Left forelimb (tissue), 1 donor: ENCODE measurements around the gene DNAJC16.
"Not testable (repeated sequence)": the region's sequence is repeated elsewhere in the genome, so short reads cannot be mapped to it uniquely, and the experiment has no call there.

Experiments
- DNase-seq: peaks from one replicate; pipeline ENCODE4 v3.0.0-alpha.2; 2018; ENCODE audit warnings: low spot score

The DNAJC16 gene

GRCh38 chr1:15526490-15527339 is at the start of gene DNAJC16:
Gene DNAJC16, plus strand, starts transcription at chr1:15526848. Its CDS starts 2,258 bp downstream, at chr1:15529106.
- peak; percentile 98 for DNase-seq

GRCh38 chr1:15476927-15477326 is 49.7 kb upstream of the DNAJC16 start:
- DNase-seq: no peak

GRCh38 chr1:15477646-15478212 is 48.9 kb upstream of the DNAJC16 start:
- DNase-seq: no peak

DNA sequence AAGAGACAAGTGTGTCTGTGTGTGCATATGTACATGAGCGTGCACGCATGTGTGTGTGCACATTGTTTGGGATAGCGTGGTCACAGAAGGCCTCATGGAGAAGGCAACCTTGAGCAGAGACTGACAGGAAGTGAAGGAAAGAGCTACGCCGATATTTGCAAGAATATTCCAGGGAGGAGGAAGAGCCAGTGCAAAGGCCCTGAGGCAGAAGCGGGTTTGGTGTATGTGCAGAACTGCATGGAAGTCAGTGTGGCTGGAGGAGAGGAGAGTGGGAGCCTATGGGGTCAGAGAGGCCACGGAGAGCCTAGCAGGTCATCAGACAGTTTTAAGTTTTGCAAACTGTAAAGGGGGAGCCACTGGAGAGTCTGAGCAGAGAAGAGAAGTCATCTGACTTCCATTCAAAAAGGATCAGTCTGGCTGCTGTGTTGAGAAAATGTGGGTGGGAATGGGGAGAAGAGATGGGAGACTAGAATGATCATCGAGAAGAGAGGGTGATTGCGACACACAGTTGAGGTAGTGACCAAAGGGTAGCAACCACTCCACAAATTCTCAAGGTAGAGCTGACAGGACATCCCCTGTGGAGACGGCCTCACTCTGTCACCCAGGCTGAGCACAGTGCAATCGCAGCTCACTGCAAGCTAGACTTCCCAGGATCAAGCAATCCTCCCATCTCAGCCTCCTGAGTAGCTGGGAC is 46.8 kb upstream of the DNAJC16 start:
- DNase-seq: no peak

DNA sequence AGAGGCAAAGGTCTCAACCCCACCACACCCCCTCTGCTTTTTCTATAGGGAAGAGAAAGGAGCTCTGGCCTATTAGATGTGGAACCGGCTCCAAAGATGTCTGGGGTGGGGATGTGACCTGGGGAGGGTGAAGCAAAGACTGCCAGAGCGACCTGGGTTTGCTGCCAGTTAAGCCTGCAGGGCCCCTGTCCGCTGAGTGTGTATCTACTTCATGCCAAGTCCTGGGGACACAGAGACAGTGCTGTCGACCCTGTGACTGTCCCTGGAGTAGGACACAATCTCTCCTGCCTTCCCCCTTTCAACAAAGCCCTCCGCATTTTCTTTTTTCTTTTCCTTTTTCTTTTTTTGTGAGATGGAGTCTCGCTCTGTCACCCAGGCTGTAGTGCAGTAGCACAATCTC is 44.2 kb upstream of the DNAJC16 start:
- DNase-seq: not testable (repeated sequence)

DNA sequence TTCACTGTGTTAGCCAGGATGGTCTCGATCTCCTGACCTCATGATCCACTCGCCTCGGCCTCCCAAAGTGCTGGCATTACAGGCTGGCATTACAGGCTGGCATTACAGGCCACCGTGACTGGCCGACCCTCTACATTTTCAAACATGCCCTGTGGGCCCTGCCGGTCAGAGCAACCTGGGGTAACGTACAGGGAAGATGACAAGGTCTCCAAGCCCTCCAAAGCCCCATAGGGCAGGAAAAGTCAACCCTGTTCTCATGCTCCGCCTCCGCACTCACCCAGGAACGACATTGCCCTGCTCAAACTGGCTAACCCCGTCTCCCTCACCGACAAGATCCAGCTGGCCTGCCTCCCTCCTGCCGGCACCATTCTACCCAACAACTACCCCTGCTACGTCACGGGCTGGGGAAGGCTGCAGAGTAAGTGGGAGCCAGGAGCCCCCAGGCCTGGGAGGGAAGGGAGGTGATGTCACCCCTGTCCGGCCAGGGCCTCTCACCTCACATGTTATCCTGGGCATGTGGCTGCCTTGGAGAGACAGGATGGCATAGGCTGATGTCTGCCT is 43.6 kb upstream of the DNAJC16 start:
- DNase-seq: not testable (repeated sequence)

GRCh38 chr1:15483971-15484370 is 42.7 kb upstream of the DNAJC16 start:
- DNase-seq: no peak

DNA sequence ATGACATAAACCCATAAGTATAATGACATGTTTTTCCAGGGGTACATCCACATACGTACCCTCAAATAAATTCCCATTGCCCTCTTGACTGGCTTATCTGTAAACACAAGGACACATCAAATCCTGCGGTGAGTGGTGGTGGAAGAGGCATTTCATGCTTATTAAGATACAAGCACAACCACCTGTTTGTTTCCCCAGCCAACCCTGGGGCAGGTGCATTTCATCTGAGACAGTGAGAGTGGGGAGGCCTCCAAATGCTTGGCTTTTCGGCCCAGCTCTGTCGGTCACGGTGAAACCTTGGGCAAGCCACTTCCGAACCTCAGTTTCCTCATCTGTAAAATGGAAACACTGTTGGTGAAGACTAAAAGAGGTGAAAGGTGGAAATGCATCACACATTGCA is 42.2 kb upstream of the DNAJC16 start:
- not testable (repeated sequence) for DNase-seq

GRCh38 chr1:15485636-15486035 is 41.0 kb upstream of the DNAJC16 start:
- no peak for DNase-seq

- DNase-seq: not testable (repeated sequence)
Observed at GRCh38 chr1:15486844-15487610, 39.6 kb upstream of the DNAJC16 start.

- no peak for DNase-seq
Observed at GRCh38 chr1:15488371-15488770, 38.3 kb upstream of the DNAJC16 start.

DNA sequence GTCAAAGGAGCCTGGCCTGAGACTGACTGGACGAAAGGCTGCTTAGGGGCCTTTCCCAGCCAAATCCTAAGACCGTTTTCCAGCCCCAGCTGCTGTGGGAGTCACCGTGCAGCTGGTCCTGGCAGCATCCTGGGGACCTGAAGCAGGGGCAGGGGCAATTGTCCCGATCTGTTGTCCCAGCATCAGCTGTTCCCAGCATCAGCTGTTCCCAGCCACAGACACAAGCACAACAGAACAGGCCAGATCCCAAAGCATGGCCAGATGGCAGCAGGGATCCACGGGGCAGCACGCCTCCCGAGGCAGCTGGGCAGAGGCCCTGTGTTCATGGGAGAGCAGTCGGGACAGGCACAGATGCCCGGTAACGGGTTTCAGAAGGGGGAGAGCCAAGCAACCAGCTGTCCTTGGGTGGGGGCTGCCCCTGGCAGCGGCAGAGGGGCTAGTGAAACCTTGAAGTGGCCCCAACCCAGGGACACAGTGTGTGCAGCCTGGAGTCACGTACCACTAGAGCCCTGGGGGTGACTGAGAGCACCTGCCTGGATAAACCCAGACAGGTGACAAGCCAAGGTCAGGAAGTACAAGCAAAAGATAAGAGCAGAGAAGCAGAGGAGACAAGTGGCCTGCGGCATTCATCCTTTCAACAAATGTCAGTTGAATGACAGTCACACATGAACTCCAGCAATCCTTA is 37.5 kb upstream of the DNAJC16 start:
- peak; percentile 78 for DNase-seq

DNA sequence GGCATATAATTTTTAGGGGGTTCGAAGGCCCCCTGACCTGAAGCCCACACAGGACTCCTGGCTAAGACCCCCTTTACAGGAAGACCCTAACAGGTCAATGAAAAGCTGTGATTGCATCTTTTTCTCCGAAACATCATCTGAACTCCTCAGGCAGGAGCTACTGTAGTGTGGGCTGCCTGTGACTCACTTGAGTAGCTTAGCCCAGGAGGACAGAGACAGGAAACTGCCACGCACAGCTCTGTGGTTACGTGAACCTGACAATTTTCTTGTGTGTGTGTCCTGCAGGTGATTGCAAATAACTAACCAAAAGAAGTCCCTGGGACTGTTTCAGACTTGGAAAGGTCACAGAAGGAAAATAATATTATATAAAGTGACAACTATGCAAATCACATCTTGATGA is 35.6 kb upstream of the DNAJC16 start:
- DNase-seq: not testable (repeated sequence)

DNA sequence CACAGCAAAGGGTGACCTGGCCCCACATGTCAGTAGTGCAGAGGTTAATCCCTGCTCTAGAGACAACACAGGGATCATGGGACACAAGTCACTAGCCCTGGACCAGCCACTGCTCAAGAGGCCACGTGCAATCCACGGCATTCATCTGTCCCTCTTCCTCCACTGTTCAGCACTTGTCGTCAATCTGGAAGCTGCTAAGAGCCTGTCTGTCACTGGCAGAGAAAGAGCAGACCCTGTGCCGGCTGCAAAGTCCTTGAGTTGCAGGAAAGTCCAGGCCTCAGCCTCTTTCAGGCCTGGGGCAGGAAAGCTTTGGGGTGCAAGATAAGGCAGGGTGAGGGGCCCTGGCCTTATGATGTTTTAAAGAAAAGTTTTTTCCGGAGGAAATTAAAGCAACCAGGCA is 34.1 kb upstream of the DNAJC16 start:
- DNase-seq: no peak

DNA sequence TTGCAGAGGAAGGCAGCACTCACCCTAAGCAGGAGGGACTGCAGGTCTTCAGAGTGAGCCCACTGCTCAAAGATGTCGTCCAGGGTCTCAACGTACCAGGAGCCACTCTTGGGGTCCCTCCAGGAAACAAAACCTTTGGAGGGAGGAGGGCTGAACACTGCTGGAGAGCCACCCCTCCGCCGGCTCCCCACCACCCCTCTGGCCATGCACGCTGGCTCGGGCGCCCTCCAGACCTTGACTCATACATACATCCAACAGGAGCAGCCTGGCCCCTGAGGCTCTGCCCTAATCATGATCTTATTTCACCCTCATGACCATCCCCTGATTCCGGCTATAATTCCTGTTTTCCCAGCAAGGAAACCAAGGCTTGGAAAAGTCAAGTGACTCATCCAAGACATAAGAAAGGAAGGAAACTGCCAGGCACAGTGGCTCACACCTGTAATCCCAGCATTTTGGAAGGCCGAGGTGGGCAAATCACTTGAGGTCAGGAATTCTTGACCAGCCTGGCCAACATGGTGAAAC is 32.7 kb upstream of the DNAJC16 start:
- DNase-seq: no peak

GRCh38 chr1:15500184-15501178 is 26.2 kb upstream of the DNAJC16 start:
- DNase-seq: no peak

DNA sequence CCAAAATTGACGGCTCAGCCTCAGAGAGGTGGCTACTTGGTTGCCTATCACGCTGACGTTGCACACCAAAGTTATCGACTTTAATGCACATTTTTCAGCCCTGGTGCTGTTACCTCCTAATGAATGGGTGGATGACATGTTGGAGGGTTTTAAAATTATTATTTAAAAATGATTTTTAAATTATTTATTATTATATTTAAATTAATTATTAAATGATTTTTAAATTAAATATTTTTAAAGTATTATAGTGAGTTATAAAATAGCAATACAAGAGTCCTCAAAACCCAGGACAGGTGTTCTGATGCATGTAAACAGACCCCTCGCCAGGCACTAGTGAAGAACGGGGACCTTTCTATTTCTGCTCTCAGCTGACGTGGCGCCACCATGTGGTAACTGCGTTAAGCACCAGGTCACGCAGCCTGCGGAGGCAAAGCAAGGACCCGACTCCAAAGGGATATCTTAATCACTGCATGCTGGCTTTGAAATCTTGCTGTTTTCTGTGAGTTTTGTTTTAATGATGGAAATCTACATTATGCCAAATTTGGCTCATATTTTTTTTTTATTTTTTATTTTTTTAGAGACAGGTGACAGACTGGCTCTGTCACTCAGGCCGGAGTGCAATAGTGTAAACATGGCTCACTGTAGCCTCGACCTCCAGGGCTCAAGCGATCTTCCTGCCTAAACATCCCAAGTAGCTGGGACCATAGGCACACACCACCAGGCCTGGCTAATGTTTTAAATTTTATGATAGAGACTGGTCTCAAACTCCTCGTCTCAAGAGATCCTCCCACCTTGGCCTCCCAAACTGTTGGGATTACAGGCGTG is 25.2 kb upstream of the DNAJC16 start:
- no peak for DNase-seq

DNA sequence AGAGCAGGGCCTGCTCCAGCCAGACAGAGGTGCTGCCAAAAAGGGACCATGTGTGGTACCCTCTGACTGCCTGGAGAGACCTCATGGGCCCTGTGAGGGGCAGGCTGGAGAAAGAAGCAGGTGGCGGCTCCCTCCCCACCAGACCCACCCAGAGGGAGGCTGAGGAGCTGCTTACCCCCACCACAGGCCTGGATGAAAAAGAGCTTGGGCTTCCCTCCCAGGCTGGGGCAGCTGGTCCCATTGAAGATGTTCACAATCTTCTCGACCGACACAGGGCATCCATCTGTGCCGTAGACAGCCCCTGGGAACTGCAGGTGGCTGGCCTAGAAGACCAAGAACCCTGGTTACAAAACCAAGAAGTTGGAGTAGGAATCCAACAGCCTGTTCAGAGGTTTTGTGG is 22.2 kb upstream of the DNAJC16 start:
- DNase-seq: no peak

DNA sequence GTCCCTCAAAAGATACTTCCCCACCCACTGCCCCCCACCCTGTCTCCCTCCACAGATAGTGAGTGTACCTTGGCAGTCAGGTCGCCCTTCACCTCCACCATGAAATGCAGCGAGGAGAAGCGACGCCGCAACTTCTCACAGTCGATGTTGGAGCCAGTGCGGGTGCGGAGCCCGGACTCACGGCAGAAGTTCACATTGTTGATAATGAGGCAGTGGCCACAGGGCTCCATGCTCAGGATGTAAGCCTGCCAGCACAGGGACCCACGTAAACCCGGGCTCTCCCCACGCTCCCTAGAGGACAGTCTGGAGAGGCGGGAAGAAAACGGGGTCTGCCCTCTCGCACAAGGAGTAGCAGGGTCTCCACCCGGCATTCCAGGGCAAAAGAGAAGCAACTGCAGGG is 19.8 kb upstream of the DNAJC16 start:
- DNase-seq: no peak
